Activated CD8-positive, alpha-beta memory T cell treated with anti-CD3 and anti-CD28 coated beads, Interleukin-2, amount 50 U/mL, for 1 hour (primary cell): ENCODE results near the gene SBK1.

Experiments used
- DNase-seq: peaks from one replicate; pipeline ENCODE4 v3.0.0-alpha.2; 2020; ENCODE audit errors: extremely low read depth

The SBK1 gene

DNA sequence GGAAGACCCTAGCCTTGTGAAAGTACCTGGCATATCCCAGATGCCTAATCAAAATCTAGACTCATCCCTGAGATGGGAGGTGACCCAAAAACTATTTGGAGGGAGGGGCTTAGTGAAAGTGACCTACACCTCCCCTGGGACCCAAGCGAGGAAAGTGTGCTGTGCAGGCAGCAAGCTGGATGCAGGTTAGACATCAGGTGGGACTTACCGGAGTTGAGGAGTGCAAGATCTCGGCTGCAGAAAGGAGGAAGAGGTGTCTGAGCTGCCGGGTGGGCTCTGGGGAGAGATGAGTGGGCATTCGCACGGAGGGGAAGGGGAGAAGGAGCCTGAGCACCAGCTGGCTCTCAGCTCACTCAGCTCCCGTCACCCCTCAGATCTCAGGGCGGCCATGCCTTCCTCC lies 10.3 kb upstream of the SBK1 start:
- DNase-seq: no peak

DNA sequence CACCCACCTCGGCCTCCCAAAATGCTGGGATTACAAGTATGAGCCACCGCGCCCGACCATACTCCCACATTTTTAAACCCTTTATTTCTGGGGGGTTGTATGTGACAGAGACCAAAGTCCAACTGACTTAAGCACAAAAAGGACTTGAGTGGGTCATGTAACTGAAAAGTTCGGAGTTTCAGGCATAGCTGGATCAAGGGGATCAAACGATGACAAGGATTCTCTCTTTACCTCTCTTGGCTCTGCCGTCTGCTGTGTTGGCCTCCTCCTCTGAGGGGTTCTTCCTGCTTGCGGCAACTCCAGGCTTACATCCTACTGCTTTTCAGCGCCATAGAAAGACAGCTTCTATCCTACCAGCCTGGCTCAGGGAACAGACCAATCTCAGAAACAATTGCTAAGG lies 9.2 kb upstream of the SBK1 start:
- no peak for DNase-seq

DNA sequence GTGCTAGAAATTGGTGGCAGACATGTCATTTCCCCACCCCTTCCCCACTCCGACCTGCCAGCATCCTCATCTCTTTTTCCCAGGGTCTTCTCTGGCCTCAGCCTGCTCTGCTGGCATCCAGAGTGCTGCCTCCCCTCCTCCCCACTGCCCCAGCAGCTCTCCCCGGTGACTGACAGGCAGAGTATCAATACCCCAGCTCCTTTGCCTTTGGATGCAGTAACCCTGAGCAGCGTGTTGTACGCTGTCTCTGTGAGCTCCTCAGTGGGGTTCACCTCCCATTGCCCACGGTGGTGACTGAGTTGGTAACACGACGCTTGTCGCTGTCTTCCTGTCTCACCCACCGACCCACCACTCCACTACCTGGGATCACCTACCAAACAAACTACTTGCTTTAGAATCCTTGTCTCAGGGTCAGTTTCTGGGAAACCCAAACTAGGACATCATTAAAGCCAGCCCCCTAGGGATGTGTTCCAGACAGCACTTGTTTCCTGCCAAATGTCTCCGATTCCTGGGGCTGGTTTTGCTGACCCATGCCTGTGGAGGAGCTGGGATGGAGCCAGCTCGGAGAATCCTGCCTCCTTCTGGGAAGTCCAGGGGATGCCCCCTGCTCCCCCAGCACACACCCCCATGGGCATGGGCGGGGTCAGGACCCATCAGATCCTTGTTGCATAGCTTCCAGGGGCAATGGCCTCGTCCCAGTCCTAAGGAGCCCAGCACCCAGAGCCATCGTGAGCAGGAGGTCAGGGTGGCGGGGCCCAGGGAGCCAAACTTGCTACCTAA lies 8.3 kb upstream of the SBK1 start:
- no peak for DNase-seq

DNA sequence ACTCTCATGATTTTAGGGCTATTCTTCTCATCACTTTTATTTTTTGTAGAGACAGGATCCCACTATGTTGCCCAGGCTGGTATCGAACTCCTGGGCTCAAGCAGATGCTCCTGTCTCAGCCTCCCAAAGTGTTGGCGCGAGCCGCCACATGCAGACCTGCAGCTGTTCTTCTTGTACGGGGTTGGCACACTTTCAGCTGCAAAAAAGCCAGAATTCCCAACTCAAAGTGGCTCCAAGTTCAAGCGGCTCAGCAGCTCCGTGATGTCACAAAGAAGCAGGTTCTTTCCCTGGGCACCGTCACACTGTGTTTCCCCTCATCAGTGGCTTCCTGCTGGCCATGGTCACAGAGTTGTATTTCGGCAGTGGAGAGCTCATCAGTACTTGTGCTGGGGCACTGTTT lies 6.7 kb upstream of the SBK1 start:
- no peak for DNase-seq

DNA sequence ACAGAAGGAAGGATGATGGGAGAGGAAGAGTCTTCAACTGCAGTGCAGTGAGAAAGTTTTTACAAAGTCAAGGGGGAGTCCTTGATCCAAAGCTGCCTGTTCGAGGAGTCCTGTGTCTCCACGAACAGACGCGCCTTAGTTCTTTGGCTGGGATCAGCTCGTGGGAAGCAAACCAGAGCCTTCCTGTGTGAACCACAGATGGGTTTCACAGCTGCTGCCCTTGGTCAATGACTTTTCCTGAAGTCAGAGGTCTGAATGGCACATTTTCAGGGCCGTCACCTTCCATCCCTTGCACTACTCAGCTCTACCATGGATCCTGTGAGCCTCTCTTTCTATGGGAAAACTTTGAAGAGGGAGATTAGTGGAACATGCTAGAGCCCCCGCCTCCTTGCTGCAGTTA lies 4.2 kb upstream of the SBK1 start:
- no peak for DNase-seq

DNA sequence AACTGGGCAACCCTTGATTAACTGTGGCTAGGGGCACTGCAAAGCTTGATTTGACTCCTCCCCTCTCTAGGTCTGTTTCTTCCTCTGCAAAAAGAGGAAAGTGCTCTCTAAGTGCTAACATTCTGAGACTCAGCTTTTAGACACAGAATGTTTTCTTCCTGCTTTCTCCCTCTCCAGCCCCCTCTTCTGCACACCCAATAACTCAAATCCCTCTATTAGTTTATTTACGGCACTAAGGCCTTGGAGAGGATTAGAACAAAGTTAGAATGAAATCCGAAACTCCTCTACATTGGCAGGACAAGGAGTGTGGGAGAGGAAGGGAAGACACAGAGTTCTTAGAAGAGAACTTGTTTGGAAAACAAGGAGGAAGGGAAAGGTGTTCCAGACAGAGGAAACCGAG lies 3.3 kb upstream of the SBK1 start:
- DNase-seq: no peak

DNA sequence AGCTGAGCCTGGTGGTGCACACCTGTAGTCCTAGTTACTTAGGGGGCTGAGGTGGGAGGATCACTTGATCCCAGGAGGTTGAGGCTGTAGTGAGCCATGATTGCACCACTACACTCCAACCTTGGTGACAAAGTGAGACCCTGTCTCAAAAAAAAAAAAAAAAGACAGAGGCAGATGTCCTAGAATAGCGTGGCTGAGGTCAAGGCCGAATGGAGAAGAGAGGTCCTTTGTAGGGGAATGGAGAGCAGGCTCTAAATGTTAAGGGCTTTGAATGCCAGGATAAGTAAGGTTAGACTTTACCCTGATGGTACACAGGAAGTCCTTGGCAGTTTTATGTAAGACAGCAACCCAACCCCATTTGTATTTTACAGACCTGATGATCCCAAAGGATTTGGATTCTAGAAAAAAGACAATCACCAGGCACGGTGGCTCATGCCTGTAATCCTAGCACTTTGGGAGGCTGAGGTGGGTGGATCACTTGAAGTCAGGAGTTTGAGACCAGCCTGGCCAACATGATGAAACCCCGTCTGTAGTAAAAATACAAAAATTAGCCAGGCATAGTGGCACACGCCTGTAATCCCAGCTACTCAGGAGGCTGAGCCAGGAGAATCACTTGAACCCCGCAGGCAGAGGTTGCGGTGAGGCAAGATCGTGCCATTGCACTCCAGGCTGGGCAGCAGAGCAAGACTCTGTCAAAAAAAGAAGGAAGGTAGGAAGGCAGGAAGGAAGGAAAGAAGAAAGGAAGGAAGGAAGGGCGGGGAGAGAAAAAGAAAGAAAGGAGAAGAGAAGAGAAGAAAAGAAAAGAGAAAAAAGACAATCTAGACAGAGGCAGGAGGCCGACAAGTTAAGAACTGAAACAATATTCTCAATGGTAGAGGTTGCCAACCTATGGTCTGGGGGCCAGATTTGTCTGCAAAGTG lies 2.1 kb upstream of the SBK1 start:
- DNase-seq: no peak

DNA sequence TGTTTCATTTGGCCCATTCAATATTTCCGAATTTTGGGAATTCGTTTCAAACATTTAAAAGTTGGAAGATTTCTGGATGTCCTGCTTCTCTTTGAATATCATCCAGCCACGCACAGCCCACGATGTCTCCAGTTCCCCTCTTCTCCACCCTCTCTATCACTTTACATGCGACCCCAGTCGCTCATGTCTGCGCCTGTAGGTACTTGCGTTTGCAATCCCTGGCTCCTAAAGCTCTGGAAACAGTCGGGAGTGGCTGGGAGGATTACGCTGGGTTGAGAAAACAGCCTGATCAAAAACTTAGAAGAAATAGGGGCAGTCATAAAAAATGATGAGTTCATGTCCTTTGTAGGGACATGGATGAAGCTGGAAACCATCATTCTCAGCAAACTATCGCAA lies 1.5 kb upstream of the SBK1 start:
- DNase-seq: no peak

DNA sequence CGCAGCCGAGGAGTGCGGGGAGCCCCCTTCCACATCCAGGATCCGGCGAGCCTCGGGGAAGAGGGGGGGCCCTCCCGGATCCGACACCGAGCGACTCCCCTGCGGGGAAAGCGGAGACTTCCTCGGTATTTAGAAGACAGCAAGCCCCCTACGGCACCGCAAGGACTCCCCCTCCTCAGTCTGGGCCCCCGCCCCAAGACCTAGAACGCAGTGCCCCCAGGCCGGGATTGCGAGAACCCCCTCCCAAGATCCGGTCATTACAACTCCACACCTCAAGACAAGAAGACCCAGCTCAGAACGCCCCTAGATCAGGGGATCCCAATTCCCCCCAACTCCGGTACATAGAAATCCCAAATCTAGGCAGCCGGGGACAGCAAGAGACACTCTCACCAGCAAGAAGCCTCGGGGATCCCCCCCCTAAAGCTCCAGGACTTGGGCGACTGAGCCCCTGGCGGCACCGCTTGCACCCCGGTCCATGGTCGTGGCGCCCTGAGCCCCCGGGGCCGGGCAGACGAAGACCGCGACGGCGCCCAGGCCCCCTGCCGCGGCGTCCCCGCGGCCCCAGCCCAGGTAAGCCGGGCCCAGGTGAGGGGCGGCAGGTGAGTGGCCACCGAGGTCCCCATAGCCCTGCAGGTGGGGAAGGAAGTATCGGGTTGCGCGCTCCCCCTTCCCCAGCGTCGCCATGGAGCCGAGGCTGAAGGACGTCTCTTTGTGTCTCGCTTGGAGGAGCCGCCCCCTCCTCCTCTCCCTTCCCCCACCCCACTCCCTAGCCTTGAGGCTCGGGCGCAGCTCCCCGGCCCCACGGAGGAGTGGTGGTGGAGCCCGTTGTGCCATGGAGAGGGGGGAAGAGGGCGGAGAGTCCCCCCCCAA lies 641 bp downstream of the SBK1 start:
- DNase-seq: no peak

DNA sequence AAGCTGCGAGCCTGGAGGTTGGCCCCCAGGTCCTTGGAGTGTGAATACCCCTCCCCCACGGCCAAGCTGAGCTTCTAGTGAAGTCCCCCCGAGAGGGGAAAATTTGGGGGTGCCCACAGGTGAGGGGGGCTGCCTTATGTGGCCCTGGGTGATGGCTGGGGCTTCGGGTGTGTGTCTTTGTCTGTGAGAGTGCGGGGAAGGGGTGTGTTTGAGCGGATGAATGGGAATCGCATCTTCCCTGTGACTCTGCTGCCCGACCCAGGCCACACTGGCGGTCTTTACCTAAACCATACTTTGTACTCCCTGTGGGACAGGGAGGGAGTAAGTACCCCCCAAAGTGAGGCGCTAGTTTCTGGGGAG lies 1.3 kb downstream of the SBK1 start:
- DNase-seq: no peak

DNA sequence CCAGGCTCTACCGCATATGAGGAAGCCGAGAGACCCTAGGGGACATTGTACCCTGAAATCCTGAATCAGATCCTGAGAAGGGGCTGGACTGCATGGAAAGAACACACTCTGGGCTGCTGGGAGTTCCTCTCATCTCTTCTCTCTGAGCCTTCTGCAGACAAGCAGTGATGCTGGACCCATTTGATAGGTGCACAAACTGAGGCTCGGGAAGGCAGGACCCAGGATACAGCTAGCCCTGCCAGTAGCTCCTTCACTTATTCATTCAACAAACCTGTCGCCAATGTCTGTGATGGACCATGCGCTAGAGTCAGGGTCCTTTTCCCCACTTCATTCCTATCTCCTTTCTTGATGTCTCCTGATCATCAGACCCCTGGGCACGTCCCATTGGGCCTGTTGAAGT lies 1.9 kb downstream of the SBK1 start:
- DNase-seq: no peak

DNA sequence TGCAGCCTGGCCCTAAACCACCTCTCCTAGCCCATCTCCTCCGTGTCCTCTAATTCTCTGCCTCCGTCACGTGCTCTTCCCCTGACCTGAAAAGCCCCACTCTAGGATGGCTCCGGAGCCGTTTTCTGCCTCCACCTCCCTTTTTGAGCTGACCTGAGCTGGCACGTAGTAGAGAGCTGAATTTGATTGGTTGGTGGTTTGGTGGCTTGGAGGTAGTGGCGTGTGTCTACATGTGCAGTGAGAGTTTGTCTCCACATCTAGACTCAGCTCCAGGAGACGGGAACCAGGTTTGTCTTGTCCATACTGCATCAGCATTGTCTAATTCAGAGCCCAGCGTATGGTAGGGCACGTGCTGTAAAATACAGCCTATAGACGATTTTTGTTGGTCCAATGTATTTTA lies 3.0 kb downstream of the SBK1 start:
- DNase-seq: no peak

DNA sequence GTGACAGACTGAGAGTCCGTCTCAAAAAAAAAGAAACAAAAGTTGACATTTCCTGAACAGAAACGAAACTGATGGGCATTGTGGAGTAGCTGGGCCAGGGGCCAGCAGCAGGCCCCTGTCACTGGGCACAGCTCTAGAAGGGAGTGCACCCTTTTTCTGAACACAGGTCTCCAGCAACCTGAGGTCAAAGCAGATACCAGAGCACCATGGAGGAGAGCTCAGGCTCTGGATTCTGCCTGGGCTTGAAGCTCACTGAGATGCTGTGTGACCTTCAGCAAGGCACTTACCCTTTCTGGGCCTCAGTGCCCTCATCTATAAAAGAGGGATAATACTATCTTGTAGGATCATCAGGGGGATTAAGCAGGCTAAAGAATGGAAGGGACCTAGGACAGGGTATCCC lies 5.0 kb downstream of the SBK1 start:
- DNase-seq: no peak

DNA sequence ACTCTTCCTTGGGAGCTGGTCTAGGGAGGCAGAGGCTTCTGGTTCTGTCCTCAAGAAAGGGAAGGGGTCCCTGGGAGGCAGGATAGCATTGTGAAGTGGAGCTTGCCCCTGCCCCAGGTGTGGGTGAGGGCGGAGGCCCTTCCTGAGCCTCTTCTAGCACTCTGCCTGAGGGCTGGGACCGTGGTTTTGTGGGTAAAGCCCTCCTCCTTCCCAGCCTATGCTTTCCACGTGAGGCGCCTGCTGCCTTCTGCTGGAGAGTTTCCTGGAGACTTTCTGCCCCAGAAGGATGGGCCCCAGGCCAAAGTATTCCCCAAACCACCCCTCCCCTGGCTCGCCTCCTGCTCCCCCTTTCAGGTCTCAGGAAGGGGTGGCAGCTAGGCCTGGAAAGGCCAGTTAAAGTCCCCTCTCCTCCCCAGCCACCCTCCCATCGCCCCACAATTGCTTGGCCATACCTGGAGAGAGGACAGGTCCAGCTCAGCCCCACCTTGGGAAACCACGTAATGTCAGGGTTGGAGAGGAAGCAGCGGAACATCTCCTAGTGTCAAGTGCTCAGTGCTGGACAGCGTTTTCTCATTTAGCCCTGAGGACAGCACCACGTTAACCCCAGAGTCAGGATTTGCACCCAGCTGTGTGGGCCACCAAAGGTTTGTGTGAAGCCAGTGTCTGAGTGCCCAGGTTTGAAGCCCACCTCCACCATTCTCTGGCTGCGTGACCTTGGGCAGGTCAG lies 5.6 kb downstream of the SBK1 start:
- no peak for DNase-seq

DNA sequence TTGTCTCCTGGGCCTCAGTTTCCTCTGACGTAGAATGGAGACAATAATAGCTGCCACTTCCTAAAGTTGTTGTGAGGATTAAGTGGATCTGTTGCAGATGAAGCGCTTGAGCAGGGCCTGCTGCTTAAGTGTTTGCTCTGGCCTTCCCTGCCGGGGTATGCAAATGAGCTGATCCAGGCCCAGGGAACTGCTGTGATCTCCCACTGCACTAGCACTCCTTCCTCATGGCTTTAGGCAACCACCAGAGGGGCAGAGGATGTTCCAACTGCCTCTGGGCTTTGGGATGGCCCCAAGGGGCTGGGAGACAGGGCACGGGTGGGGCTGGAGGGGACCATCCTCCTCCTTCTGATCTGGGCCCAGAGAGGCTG lies 6.2 kb downstream of the SBK1 start:
- no peak for DNase-seq

DNA sequence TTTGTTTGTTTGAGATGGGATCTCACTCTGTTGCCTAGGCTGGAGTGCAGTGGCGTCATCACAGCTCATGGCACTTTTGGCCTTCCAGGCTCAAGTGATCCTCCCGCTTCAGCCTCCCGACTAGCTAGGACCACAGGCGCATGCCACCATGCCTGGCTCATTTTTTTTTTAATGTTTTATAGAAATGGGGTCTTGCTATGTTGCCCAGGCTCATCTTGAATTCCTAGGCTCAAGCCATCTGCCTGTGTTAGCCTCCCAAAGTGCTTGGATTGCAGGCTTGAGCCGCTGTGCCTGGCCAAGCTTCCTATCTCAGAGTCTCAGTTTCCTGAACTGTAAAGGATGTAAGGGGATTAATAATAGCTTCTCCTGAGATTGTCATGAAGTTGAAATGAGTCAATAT lies 8.0 kb downstream of the SBK1 start:
- no peak for DNase-seq

DNA sequence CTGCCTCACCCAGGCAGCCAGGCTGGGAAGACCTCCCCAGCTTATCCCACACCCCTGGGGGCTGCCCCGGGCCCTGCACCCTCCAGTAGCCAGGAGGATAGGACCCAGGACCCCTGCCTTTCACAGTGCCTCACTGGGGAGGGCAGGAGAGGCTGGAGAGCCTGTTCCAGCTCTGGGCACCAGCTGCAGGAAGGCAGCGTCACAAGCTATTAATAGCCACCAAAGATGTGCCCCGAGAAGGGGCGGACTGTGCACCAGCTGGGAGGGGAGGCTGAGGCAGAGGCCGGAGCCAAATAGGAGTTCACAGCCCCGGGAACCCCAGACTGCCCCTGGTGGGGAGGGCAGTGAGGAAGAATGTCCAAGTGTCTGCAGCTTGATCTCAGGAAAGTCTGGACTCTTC lies 8.8 kb downstream of the SBK1 start:
- DNase-seq: no peak

DNA sequence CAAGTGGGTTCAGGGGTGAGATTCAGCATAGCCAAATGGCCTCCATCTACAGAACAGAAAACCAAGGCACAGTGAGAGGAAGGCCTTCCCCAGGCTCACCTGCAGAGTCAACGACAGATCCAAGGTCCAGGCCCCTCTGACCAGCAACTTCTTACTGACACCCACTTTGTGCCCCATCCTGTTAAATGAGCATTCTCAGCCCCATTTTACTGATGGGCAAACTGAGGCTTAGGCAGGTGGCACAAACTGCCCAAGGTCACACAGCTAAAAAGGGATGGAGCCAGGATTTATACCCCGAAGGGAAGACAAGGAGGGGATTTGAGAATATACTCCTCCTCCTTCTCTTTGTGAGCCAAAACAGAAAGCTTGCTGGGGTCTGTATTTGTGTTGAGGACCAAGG lies 9.3 kb downstream of the SBK1 start:
- no peak for DNase-seq

DNA sequence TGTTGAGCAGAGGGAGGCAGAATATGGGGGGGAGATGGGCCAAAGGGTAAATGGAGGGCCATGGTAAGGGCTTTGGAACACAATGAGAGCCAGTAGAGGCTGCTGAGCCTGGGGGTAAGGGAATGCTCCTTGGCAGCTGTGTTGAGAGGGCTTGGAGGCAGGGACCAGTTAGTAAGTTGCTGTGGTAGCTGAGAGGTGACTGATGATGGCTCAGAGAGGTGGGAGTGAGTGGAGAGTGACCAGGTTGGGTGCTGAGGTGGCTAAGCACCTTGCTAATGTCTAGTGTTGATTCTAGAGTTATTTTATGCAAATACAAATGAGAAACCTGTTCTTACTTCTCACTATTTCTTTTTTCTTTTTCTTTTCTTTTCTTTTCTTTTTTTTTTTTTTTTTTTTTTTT lies 10.8 kb downstream of the SBK1 start:
- no peak for DNase-seq

DNA sequence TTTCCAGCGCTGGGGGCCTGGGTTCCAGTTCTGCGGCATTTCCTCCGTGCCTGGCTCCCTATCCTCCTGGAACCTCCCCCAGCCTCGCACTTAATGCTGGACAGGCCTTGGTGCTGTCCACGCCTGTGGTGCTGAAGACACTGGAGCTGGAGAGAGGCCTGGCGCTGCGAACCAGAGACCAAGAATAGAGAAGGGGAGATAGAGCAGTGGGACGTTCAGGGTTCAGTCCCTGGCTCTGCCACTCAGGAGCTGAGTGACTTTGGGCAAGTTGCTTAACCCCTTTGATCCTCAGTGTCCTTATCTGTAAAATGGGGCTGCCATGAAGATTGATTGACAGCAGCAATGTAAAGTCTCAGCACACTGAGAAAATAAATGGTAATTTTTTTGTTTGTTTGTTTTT lies 11.9 kb downstream of the SBK1 start:
- no peak for DNase-seq

DNA sequence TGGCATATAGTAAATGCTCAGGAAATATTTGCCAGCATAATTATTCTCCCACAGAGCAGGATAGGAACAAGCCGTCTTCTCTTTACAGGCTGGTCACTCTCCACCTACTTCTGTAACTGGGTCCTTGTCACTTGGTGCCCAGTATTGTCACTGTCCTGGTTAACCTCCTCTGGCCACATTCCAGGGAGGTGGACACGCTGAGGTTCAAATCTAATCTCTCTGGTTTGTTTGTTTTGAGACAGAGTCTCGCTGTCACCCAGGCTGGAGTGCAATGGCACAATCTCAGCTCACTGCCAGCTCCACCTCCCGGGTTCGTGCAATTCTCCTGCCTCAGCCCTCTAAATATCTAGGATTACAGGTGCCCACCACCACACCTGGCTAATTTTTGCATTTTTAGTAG lies 15.6 kb downstream of the SBK1 start:
- no peak for DNase-seq
